HG03103 (cell line): ENCODE measurements around the gene FFAR2.
"Not testable (repeated sequence)": the region's sequence is repeated elsewhere in the genome, so short reads cannot be mapped to it uniquely, and the experiment has no call there.

ENCODE experiments used
- ATAC-seq: cut with Tn5 transposase; IDR thresholded peaks from one replicate; pipeline ENCODE4 v1.9.1; 2021; ENCODE audit warnings: low read depth; ENCODE audit not compliant: unreplicated experiment

Gene FFAR2

DNA sequence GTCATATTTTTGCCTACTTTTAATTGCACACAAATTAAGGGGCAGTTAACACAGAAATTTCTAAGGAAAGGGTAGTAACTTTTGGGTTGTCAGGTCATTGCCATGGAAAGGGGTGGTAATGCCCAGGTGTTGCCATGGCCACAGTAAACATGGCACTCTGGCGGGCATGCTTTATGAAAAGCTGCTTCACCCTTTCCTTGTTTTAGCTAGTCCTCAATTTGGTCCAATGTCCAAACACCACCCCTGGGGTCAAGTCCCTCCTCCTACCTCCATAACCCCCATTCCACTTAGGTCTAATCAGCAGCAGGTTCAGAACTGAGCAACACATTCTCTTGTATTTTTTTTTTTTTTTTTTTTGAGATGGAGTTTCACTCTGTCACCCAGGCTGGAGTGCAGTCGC lies 6.6 kb downstream of the FFAR2 start:
- ATAC-seq: no peak

DNA sequence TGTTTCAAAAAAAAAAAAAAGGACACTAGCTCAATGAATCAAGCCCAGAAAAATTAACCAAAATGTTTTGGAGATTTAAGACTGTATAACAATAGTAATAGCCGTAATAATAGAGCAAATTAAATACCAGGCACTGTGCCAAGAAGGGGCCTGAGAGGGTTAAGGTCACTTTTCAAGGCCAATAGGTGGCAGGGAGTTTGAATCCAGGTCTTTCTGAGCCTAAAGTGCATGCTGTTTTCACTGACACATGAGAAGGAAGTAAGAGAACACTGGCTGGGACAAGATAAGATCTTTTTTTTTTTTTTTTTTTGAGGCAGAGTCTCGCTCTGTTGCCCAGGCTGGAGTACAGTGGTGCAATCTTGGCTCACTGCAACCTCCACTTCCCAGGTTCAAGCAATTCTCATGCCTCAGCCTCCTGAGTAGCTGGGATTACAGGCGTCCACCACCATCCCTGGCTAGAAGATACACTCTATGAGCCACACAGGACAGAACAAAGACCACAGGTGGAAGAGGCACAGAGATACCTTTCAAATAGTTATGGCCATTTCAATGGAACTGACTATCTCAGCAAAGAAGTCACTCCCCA lies 7.7 kb downstream of the FFAR2 start:
- no peak for ATAC-seq

GRCh38 chr19:35457173-35457572 lies 9.1 kb downstream of the FFAR2 start:
- no peak for ATAC-seq

DNA sequence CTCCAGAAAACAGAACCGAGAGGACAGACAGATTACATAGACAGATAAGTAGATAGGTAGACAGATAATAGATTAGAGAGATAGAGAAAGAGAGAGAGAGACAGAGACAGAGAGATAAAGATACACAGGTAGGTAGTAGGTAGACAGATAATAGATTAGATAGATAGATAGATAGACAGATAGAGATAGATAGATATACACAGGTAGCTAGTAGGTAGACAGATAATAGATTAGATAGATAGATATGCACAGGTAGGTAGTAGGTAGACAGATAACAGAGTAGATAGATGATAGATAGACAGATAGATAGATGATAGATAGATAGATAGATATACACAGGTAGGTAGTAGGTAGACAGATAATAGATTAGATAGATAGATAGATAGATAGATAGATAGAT lies 10.1 kb downstream of the FFAR2 start:
- ATAC-seq: no peak

DNA sequence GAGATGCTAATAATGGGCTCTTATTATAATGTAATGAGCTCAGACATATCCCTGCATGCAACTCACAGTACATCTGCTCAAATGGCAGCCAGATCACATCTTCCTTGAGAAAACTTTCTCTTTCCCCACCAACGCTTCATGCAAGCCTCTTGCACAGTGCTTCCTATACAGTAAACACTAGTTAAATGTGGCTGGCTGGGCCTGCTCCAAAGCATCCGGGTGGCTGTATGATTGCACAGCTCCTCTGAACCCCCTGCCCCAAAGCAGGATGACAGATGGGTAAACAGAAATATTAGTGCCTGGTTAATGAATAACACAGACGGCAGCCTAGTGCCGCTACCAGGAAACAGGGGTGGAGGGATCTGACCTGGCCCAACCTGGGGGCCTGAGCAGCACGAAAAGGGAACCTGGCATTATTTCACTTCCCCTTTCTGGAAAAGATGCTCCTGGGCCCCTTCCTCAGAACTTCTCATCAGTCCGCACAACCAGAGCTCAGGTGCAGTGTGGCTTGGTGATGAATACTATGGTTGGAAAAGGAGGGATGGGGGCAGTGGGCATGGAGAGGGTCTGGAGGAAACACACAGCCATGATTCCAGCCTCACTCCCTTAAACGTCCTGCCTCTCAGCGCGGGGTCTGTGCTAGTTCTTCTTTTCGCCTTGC lies 10.8 kb downstream of the FFAR2 start:
- ATAC-seq: no peak

DNA sequence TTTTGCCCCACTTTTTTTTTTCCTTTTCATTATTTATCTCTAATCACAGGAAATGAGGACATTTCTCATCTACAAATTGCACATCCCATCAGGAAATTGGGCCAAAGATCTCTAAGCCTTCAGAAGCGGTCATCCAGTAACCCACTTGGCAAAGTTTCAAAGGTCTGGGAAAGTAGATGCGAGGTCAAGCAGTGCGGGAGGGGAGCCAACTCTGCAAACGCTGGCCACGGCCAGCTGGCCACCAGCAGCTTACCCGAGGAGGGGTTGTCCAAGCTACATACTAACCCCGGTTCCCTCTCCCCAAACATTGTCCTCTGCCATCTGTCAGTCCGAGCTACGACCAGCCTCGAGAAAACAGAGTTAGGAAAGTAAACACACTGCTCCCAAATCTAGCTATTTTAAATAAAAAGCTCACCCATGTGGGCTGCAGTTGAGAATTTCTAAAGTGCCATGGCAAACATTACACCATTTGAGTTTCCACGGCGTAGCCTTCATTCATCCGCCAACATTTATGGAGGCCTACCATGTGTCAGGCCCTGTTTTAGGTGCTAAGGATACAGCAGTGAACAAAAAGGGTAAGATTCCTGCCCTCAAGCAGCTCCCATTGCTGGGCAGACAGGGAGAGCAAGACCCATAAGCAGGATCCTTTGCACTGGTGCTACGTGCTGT lies 11.5 kb downstream of the FFAR2 start:
- no peak for ATAC-seq

- no peak for ATAC-seq
Measured at GRCh38 chr19:35460608-35461007, 12.6 kb downstream of the FFAR2 start.

GRCh38 chr19:35461060-35461459 lies 13.0 kb downstream of the FFAR2 start:
- ATAC-seq: no peak

- not testable (repeated sequence) for ATAC-seq
Measured at GRCh38 chr19:35461788-35462187, 13.7 kb downstream of the FFAR2 start.

DNA sequence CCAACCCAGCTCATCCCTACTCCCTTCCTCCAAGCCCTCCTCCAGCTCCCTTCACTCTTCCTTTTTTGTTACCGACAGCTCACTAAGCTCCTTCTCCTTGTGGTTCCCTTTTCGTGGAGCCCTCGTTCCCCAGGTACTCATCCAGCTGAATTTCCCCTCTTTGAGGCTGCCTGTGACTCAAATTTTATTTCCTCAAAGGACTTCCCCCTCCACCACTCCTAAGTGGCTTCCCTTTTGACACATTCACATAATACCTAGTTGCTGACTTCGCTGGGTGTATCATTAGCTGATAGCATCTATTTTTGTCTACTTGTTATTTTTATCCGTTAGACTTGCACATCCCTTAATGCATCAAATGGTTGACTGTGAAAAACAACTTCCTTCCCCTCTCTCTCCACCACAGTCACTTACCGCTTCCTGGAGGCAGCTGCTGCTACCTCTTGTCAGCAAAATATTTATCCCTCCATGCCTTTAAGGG lies 14.5 kb downstream of the FFAR2 start:
- ATAC-seq: no peak

- ATAC-seq: not testable (repeated sequence)
Measured at GRCh38 chr19:35462956-35463355, 14.9 kb downstream of the FFAR2 start.

- ATAC-seq: no peak
Measured at GRCh38 chr19:35466259-35466658, 18.2 kb downstream of the FFAR2 start.

- peak; percentile 52 for ATAC-seq
Measured at GRCh38 chr19:35468637-35469036, 20.6 kb downstream of the FFAR2 start.

DNA sequence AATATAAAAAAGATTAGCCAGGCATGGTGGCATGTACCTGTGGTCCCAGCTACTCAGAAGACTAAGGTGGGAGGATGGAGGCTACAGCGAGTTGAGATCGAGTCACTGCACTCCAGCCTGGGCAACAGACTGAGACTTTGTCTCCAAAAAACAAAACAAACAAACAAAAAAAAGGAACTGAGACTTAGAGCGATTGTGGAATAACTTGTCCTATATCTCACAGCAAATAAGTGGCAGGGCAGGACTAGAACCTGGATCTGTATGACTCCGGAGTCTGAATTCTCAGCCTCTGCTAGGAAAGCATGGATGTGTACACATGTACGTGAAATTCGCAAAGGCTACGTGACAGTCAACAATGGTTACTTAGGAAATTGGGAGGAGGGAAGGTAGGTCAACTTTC lies 22.1 kb downstream of the FFAR2 start:
- ATAC-seq: no peak

DNA sequence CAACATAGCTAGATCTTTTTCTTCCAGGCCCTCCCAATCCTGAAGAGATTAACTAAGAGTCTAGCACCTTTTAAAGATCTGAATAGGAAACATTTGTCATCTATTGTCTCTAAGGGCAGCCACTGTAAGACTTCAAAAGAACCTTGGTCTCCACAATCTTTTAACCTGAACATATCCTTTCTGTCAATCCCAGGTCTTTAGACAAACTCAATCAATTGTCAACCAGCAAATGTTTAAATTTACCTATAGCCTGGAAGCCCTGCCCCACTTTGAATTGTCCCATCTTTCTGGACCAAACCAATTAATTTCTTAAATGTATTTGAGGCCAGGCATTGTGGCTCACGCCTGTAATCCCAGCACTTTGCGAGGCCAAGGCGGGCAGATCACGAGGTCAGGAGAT lies 23.0 kb downstream of the FFAR2 start:
- not testable (repeated sequence) for ATAC-seq

- no peak for ATAC-seq
Measured at GRCh38 chr19:35471946-35472345, 23.9 kb downstream of the FFAR2 start.

- no peak for ATAC-seq
Measured at GRCh38 chr19:35474104-35474503, 26.0 kb downstream of the FFAR2 start.

DNA sequence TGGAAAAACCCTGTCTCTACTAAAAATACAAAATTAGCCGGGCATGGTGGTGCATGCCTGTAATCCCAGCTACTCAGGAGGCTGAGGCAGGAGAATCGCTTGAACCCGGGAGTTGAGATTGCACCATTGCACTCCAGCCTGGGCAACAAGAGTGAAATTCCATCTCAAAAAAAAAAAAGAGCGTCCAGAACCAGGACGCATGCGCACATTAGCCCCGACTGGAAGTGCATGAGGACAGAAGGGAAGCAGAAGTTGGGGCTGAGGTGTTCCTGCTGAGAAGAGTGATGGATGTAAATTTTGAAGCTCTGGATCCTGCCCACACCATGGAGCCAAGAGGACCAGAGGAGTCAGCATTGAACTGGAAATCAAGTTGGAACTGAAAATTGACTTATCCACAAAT lies 26.5 kb downstream of the FFAR2 start:
- not testable (repeated sequence) for ATAC-seq

GRCh38 chr19:35476149-35476548 lies 28.1 kb downstream of the FFAR2 start:
- no peak for ATAC-seq

GRCh38 chr19:35478794-35479677 lies 31.0 kb downstream of the FFAR2 start:
- ATAC-seq: no peak

- ATAC-seq: no peak
Measured at GRCh38 chr19:35483089-35483488, 35.0 kb downstream of the FFAR2 start.
